T1000 (cell line): Measurements from ENCODE around the gene PIK3C3.

Source experiments
- DNase-seq: peaks from one replicate; lab custom pipeline; 2025; ENCODE audit warnings: mixed read lengths; lab: John Stamatoyannopoulos, UW

Gene PIK3C3

GRCh38 chr18:42126586-42126985 lies 171.6 kb downstream of the PIK3C3 start:
- no peak for DNase-seq

GRCh38 chr18:42131066-42131929 lies 176.3 kb downstream of the PIK3C3 start:
- DNase-seq = no peak

- no peak for DNase-seq
Measured at GRCh38 chr18:42131930-42132244, 176.9 kb downstream of the PIK3C3 start.
